ENCODE results near the gene RNF220. TPM values are rescaled to one million over a fixed set of nuclear protein-coding genes. Genes with fewer than 3 reads are reported as not detected.

The RNF220 gene
- total RNA-seq, 1 experiment from 2014 or later, result 62.5 TPM

GRCh38 chr1:44566281-44567046 lies 161.4 kb downstream of the RNF220 start:
- no peak for DNase-seq
- H3K27me3 ChIP-seq, result no peaks in the 10 kb centered on the region

GRCh38 chr1:44568128-44568900 lies 163.3 kb downstream of the RNF220 start:
- DNase-seq, result no peak
- Histone ChIP-seq H3K27me3 (no peaks in the 10 kb centered on the region), H3K9me3 (no peaks in the 10 kb centered on the region), H3K36me3 (no peaks in the 10 kb centered on the region), H3K4me3 (no peak overlapping the region)

More at GRCh38 chr1:44566281-44567046, 161.4 kb downstream of the RNF220 start:
- no peak overlapping the region for H3K4me3 ChIP-seq
- H3K9me3 ChIP-seq, result no peaks in the 10 kb centered on the region
- H3K36me3 ChIP-seq, result no peaks in the 10 kb centered on the region

- Histone ChIP-seq H3K27me3 (no peaks in the 10 kb centered on the region), H3K36me3 (no peaks in the 10 kb centered on the region), H3K9me3 (no peaks in the 10 kb centered on the region), H3K4me3 (no peak overlapping the region)
- no peak for DNase-seq
Observed at GRCh38 chr1:44569491-44569890, 164.4 kb downstream of the RNF220 start.

DNA sequence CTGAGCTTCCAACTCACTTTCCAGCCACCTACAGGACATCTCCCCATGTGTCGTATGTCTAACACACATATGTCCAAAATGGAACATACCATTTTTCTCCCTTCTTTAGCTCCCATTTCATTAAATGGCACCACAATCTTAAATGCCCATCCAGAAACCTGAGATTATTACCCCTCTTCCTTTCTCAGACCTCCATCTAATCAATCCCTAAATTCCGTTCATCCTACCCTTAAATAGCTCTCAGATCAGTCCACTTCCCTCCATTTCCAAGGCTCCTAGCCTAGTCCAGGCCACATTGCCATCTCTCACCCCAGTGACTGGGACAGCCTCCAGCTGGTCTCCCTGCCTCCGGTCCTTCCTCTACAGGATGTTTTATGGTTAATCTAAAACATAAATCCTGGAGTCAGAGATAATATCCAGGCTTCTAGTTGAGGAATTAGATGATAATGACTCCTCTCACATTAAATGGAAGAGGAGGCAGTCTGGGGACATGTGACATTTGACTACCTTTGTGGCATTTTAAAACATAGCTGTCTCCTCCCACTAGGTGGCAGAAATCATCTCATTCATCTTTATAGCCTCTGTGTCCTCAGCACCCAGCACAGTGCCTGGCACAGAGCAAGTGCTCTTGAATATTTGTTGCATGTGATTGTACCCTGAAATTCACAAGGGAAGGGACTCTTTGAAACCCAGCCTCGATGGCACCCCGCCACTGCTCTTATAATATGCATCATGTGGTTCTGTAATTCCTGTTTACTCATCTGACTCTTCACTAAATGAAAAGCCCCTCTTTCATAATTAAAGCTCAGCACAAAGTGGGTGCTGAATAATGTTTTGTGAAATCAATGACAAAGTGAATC lies 166.9 kb downstream of the RNF220 start:
- H3K9me3 ChIP-seq, result no peaks in the 10 kb centered on the region
- no peaks in the 10 kb centered on the region for H3K36me3 ChIP-seq
- no peaks in the 10 kb centered on the region for H3K27me3 ChIP-seq
- H3K4me3 ChIP-seq, result no peak overlapping the region
- DNase-seq, result no peak

GRCh38 chr1:44572572-44572879 lies 167.5 kb downstream of the RNF220 start:
- Histone ChIP-seq H3K9me3 (no peaks in the 10 kb centered on the region), H3K27me3 (no peaks in the 10 kb centered on the region), H3K4me3 (no peak overlapping the region), H3K36me3 (no peaks in the 10 kb centered on the region)
- no peak for DNase-seq

- H3K36me3 ChIP-seq, result no peaks in the 10 kb centered on the region
- no peaks in the 10 kb centered on the region for H3K9me3 ChIP-seq
- no peak for DNase-seq
- H3K4me3 ChIP-seq, result no peak overlapping the region
- H3K27me3 ChIP-seq, result no peaks in the 10 kb centered on the region
Observed at GRCh38 chr1:44575396-44575795, 170.3 kb downstream of the RNF220 start.

DNA sequence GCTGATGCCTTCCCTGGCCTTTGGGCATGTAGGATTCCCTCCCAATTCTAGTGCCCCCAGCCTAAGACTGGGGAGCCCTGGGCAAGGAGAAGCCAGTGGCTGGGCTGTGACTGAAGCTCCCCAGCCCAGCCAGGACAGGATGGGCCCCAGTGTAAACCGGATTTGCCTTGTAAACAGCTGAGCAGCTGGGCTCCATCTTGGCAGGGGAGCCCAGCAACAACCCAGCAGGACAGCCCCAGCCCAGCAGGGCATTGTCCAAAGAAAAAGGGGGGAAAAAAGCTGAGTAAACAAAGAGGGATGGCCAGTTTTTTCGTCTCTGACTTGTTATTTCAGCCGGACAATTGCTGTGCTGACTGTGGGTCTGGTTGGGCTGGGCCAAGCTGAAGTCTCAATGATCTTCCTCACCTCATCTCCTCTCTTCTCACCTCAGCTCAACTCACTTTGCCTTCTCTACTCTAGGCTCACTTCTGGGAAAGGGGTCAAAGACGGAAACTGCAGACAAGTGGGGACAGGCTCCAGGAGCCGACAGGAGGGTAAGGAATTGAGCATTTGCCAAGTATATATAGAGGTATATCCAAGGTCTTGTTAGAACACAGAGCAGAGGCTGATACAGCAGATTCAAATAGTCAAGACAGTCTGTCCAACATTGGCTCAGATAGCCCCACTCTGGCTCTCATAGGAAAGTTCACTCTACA lies 171.5 kb downstream of the RNF220 start:
- H3K36me3 ChIP-seq, result no peaks in the 10 kb centered on the region
- no peak overlapping the region for H3K4me3 ChIP-seq
- DNase-seq, result peak; percentile 56
- H3K27me3 ChIP-seq, result no peaks in the 10 kb centered on the region
- no peaks in the 10 kb centered on the region for H3K9me3 ChIP-seq

GRCh38 chr1:44581205-44581604 lies 176.2 kb downstream of the RNF220 start:
- Histone ChIP-seq H3K36me3 (no peaks in the 10 kb centered on the region), H3K27me3 (no peaks in the 10 kb centered on the region), H3K9me3 (no peaks in the 10 kb centered on the region), H3K4me3 (no peak overlapping the region)
- DNase-seq, result no peak

DNA sequence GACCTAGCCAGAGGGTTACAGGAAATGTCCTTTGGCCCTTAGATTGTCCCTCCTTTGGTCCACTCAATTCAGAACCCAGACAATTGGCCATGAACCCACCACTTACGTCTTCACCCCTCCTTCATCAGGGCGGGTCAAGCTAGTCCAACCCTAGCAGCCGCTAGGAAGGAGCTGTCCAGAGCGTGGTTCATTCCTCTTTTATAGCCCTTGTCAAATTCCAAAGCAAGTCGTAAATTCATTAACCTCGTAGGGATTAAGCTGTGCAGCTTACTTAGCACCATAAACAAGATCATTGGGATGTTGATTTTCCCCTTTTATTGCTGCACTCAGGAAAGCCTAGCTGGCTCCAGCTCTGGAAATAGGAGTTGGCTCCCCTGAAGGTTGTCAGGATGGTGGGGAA lies 179.1 kb downstream of the RNF220 start:
- no peaks in the 10 kb centered on the region for H3K9me3 ChIP-seq
- no peaks in the 10 kb centered on the region for H3K36me3 ChIP-seq
- H3K27me3 ChIP-seq, result no peaks in the 10 kb centered on the region
- no peak for DNase-seq
- no peak overlapping the region for H3K4me3 ChIP-seq

GRCh38 chr1:44585315-44585920 lies 180.4 kb downstream of the RNF220 start:
- no peaks in the 10 kb centered on the region for H3K36me3 ChIP-seq
- no peaks in the 10 kb centered on the region for H3K9me3 ChIP-seq
- no peaks in the 10 kb centered on the region for H3K27me3 ChIP-seq
- H3K4me3 ChIP-seq, result no peak overlapping the region
- no peak for DNase-seq

DNA sequence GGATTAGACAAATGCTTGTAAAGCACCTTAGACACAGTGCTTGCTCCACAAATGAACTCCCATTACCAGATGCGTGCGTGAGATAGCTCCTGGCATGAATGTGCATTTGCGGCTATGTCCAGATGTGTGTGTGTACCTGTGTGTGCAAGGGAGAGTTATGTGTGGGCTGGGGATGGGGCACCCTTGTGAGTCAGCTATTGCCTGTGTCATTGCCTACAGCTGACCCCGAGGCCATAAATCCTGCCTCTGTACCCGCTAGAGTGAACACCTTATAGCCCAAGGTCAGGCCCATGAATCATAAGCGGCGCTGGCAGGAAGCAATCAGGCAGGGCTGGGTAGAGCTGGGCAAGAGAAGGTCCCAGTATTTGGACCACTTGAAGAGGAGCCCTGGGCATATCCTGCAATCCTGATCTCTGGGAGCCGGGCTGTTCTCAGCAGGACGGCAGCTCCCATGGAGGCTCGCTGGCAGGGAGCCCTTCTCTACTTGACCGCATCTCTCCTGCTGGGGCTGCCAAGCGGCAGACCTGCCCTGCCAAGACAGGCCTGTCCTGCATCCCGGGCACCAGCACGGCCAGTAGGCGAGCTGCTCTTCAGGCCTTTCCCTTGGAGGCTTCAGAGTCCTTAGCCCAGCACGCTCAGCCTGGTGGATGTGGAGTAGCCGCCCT lies 182.9 kb downstream of the RNF220 start:
- H3K9me3 ChIP-seq, result no peaks in the 10 kb centered on the region
- H3K4me3 ChIP-seq, result no peak overlapping the region
- no peaks in the 10 kb centered on the region for H3K36me3 ChIP-seq
- peak; percentile 95 for DNase-seq
- H3K27me3 ChIP-seq, result no peaks in the 10 kb centered on the region

DNA sequence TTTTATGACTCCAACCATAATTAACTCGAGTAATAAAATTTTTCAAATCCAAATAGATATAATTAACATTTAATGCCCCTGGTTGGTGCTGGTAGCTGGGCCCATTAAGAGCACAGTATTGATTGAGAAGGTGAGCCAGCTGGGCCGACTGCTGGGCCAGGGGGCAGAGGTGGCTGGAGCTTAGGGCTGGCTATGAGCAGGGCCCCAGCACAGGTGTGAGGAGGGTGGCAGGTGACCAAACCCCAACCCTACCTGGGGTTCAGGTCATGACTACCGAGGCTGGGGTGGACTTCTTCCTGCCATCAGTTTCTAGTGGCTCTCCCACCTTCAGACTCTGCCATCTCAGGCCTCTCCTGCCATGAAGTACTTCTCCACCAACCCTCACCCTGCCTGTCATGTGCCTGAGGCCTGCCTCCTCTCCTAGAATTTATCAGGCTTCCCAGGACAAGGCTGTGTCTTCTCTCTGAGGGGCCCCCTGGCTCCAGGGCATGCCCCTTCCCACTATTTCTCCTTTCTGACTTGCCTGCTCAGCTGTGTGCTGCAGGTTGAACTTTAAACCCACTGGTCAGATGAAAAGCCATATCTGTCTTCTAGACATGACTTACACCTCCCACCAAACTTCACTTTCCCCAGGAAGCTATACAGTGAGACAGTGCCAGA lies 183.6 kb downstream of the RNF220 start:
- H3K36me3 ChIP-seq, result no peaks in the 10 kb centered on the region
- DNase-seq, result no peak
- H3K9me3 ChIP-seq, result no peaks in the 10 kb centered on the region
- H3K27me3 ChIP-seq, result no peaks in the 10 kb centered on the region
- no peak overlapping the region for H3K4me3 ChIP-seq

- peak; percentile 18 for DNase-seq
- Histone ChIP-seq H3K9me3 (no peaks in the 10 kb centered on the region), H3K27me3 (no peaks in the 10 kb centered on the region), H3K36me3 (no peaks in the 10 kb centered on the region), H3K4me3 (no peak overlapping the region)
Observed at GRCh38 chr1:44590475-44590874, 185.4 kb downstream of the RNF220 start.

GRCh38 chr1:44591381-44591780 lies 186.3 kb downstream of the RNF220 start:
- H3K36me3 ChIP-seq, result no peaks in the 10 kb centered on the region
- DNase-seq, result no peak
- no peak overlapping the region for H3K4me3 ChIP-seq

More at GRCh38 chr1:44591381-44591780, 186.3 kb downstream of the RNF220 start:
- Histone ChIP-seq H3K27me3 (no peaks in the 10 kb centered on the region), H3K9me3 (no peaks in the 10 kb centered on the region)
